ENCODE data around the gene SPATA46. TPM values are rescaled to one million over a fixed set of nuclear protein-coding genes. Genes with fewer than 3 reads are reported as not detected.

SPATA46 gene
- total RNA-seq, 1 experiment from 2014 or later, result not detected

DNA sequence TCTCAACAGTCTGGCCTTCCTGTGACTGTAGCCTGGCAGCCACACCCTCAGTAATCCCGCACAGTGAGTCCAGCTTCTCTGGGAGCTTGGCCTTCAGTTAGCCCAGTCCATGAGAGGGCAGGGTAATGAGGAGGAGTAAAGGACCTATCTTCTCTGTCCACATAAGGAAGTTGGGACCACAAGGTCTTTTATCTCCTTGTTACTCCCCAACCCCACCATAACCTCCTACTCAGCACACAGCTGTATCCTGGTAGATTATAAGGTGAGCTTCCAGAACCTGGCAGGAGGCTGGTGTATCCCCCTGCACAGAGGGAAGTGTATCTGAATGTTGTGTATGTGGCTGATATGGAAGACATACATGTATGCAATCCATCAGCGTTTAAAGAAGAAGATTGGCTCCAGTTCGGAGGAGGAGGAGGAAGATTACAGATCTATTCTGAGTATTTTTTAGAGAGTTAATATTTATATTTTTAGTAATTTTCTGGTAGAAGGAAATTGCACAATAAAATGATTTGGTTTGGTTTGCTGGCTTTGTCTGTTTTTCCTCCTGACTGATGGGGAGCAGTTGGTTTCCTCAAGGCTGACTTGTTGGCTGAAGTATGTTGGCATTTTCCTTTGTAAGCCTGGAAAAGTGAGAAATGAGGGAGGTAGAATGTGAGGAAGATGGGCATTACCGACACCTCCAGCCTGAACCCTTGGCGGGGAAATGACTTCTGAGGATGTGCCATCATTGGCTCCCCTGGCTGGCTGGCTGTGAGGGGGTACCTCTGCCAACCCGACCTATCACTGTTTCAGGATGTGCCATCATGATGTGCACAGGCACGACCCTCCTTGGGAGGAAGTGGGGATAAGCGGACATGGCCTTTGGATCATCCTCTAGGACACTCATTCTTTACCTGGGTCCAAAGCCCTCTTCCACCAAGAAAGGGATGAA, 9.9 kb upstream of the SPATA46 start:
- no peaks in the 10 kb centered on the region for H3K9me3 Mint-ChIP-seq (ENCODE audit: low read depth, unreplicated experiment)
- CTCF ChIA-PET, result interaction anchor here (2.4 kb wide), 1 partner anchor 29 kb away, joined by 5 read pairs; no protein-coding TSS in a partner anchor
- peaks cover 39% of the 10 kb centered on the region for H3K4me1 Mint-ChIP-seq (ENCODE audit: low read depth, unreplicated experiment)
- intact Hi-C loops (cut with micrococcal nuclease; ENCODE audit: unreplicated experiment), result no loop called here
- H3K4me3 Mint-ChIP-seq (ENCODE audit: low read depth, unreplicated experiment), result no peak overlapping the region
- BruUV-seq (replicated peaks), result no TSS peak
- TF ChIP-seq, protein P1, sequence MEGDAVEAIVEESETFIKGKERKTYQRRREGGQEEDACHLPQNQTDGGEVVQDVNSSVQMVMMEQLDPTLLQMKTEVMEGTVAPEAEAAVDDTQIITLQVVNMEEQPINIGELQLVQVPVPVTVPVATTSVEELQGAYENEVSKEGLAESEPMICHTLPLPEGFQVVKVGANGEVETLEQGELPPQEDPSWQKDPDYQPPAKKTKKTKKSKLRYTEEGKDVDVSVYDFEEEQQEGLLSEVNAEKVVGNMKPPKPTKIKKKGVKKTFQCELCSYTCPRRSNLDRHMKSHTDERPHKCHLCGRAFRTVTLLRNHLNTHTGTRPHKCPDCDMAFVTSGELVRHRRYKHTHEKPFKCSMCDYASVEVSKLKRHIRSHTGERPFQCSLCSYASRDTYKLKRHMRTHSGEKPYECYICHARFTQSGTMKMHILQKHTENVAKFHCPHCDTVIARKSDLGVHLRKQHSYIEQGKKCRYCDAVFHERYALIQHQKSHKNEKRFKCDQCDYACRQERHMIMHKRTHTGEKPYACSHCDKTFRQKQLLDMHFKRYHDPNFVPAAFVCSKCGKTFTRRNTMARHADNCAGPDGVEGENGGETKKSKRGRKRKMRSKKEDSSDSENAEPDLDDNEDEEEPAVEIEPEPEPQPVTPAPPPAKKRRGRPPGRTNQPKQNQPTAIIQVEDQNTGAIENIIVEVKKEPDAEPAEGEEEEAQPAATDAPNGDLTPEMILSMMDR (IDR thresholded peaks at IDR 0.05; ENCODE audit: unreplicated experiment), result no peak
- no peak for DNase-seq
- H3K27me3 Mint-ChIP-seq (ENCODE audit: unreplicated experiment), result no peaks in the 10 kb centered on the region
- no peak overlapping the region for H3K27ac Mint-ChIP-seq (ENCODE audit: unreplicated experiment)
- H3K36me3 Mint-ChIP-seq (ENCODE audit: insufficient read depth, unreplicated experiment), result peaks cover 7% of the 10 kb centered on the region

DNA sequence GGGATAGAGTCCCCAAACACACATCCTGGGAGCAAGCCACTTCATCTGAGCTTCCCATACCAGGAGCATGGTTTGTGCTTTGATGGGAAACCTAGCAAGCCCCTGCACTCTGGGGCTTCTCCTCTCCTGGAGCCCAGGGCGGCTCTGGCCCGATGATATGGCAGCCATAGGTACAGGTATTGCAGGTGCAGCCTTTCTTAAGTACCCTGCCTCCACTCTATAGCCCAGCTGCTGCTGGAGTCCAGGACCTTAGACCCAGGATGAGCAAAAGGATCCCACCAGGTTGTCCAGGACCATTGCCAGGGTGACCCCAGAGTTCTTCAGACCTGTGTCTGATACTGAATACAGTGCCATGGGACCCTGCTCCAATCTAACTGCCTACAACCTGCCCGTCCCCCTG, 9.0 kb upstream of the SPATA46 start:
- TF ChIP-seq, protein P1 (IDR thresholded peaks at IDR 0.05; ENCODE audit: unreplicated experiment), result no peak
- Mint-ChIP-seq H3K9me3 (ENCODE audit: low read depth, unreplicated experiment) (no peaks in the 10 kb centered on the region), H3K4me1 (ENCODE audit: low read depth, unreplicated experiment) (peaks cover 44% of the 10 kb centered on the region), H3K27me3 (ENCODE audit: unreplicated experiment) (no peaks in the 10 kb centered on the region), H3K36me3 (ENCODE audit: insufficient read depth, unreplicated experiment) (peaks cover 12% of the 10 kb centered on the region), H3K4me3 (ENCODE audit: low read depth, unreplicated experiment) (no peak overlapping the region), H3K27ac (ENCODE audit: unreplicated experiment) (no peak overlapping the region)
- no peak for DNase-seq
- no TSS peak for BruUV-seq (replicated peaks)
- CTCF ChIA-PET, result interaction anchor here (2.4 kb wide), 1 partner anchor 28 kb away, joined by 5 read pairs; no protein-coding TSS in a partner anchor
- intact Hi-C loops (cut with micrococcal nuclease; ENCODE audit: unreplicated experiment), result no loop called here

DNA sequence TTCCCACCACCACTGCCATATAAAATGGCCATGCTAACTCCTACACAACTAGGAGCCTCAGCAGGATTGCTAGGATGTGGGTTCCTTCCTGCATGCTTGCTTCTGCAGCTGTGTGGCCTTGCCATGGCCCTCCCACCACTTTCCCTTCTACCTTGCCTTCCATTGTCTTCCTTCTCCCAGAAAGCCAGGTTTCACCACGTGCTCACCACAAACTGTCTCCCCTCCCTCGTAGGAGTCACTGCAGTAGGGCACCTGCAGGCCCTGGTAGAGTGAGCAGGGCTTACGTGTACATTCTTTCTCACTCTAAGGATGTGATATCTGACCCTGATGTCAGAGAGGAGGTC, 8.6 kb upstream of the SPATA46 start:
- Mint-ChIP-seq H3K4me3 (ENCODE audit: low read depth, unreplicated experiment) (no peak overlapping the region), H3K27ac (ENCODE audit: unreplicated experiment) (no peak overlapping the region), H3K9me3 (ENCODE audit: low read depth, unreplicated experiment) (no peaks in the 10 kb centered on the region), H3K36me3 (ENCODE audit: insufficient read depth, unreplicated experiment) (peaks cover 12% of the 10 kb centered on the region), H3K4me1 (ENCODE audit: low read depth, unreplicated experiment) (peaks cover 39% of the 10 kb centered on the region), H3K27me3 (ENCODE audit: unreplicated experiment) (no peaks in the 10 kb centered on the region)
- no TSS peak for BruUV-seq (replicated peaks)
- CTCF ChIA-PET, result no interaction called here
- DNase-seq, result no peak
- intact Hi-C loops (cut with micrococcal nuclease; ENCODE audit: unreplicated experiment), result no loop called here
- TF ChIP-seq, protein P1 (IDR thresholded peaks at IDR 0.05; ENCODE audit: unreplicated experiment), result no peak

DNA sequence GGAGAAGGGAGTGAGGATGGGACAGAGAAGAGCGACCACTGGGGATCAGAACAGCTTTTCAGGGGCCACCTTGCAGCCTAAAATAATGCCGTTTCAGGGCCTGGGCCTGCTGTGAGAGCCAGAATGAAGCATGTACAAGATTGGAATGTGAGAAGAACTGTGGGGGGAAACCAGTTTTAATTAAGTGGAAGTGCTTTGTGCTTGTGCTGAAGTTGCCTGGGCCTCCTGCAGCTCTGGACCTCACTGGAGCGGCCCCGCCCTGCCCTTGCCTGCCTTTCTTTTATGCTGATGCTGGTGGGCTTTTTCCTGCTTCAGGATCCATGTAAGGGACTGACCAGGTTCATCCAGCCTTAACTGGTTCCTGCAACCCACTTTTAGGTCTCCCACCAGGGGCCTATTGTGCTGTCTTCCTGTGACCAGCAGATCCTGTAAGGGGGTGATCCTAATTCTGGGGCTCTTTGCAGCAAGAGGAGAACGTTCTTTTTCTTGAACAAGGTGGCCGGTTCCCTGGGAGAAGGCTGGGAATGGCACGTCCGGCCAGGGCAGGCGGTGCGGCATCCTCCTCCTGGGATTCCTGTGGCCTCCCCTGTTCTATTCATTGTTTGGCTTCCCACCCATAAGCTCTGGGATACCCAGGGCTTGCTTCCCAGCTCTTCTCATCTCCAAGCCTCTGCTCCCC, 8.1 kb upstream of the SPATA46 start:
- H3K4me1 Mint-ChIP-seq (ENCODE audit: low read depth, unreplicated experiment), result peaks cover 34% of the 10 kb centered on the region
- no peak overlapping the region for H3K4me3 Mint-ChIP-seq (ENCODE audit: low read depth, unreplicated experiment)
- no peaks in the 10 kb centered on the region for H3K9me3 Mint-ChIP-seq (ENCODE audit: low read depth, unreplicated experiment)
- no peaks in the 10 kb centered on the region for H3K27me3 Mint-ChIP-seq (ENCODE audit: unreplicated experiment)
- no peak for DNase-seq
- peaks cover 12% of the 10 kb centered on the region for H3K36me3 Mint-ChIP-seq (ENCODE audit: insufficient read depth, unreplicated experiment)
- TF ChIP-seq, protein P1 (IDR thresholded peaks at IDR 0.05; ENCODE audit: unreplicated experiment), result no peak
- intact Hi-C loops (cut with micrococcal nuclease; ENCODE audit: unreplicated experiment), result no loop called here
- CTCF ChIA-PET, result interaction anchor here (1.3 kb wide), 1 partner anchor 27 kb away, joined by 3 read pairs; no protein-coding TSS in a partner anchor
- H3K27ac Mint-ChIP-seq (ENCODE audit: unreplicated experiment), result no peak overlapping the region
- BruUV-seq (replicated peaks), result no TSS peak
